HG02943 (cell line): Measurements from ENCODE around the gene CNKSR2.

ENCODE experiments used
- ATAC-seq: cut with Tn5 transposase; IDR thresholded peaks from one replicate; pipeline ENCODE4 v1.9.1; 2021; ENCODE audit warnings: mild to moderate bottlenecking, low read depth, moderate library complexity; ENCODE audit not compliant: unreplicated experiment

CNKSR2 gene

GRCh38 chrX:21586001-21586400 is 211.8 kb downstream of the CNKSR2 start:
- no peak for ATAC-seq

GRCh38 chrX:21590012-21590776 is 216.0 kb downstream of the CNKSR2 start:
- no peak for ATAC-seq

GRCh38 chrX:21606002-21606401 is 231.8 kb downstream of the CNKSR2 start:
- ATAC-seq = no peak

GRCh38 chrX:21610168-21610567 is 235.9 kb downstream of the CNKSR2 start:
- no peak for ATAC-seq

GRCh38 chrX:21612154-21612553 is 237.9 kb downstream of the CNKSR2 start:
- no peak for ATAC-seq

GRCh38 chrX:21616386-21616785 is 242.2 kb downstream of the CNKSR2 start:
- ATAC-seq = no peak

- ATAC-seq = no peak
These were observed 246.0 kb downstream of the CNKSR2 start for GRCh38 chrX:21620234-21620633.

- no peak for ATAC-seq
These were observed 249.7 kb downstream of the CNKSR2 start for GRCh38 chrX:21623778-21624501.

- no peak for ATAC-seq
These were observed 257.8 kb downstream of the CNKSR2 start for GRCh38 chrX:21632027-21632426.

GRCh38 chrX:21638311-21638710 is 264.1 kb downstream of the CNKSR2 start:
- ATAC-seq = no peak

- no peak for ATAC-seq
These were observed 265.6 kb downstream of the CNKSR2 start for GRCh38 chrX:21639775-21640174.

- no peak for ATAC-seq
These were observed 271.2 kb downstream of the CNKSR2 start for GRCh38 chrX:21645431-21645830.

- no peak for ATAC-seq
These were observed 271.7 kb downstream of the CNKSR2 start for GRCh38 chrX:21645886-21646285.

GRCh38 chrX:21655901-21656586 is 281.8 kb downstream of the CNKSR2 start:
- peak; percentile 33 for ATAC-seq

- peak; percentile 41 for ATAC-seq
These were observed 282.5 kb downstream of the CNKSR2 start for GRCh38 chrX:21656587-21657317.

GRCh38 chrX:21657318-21658151 is 283.3 kb downstream of the CNKSR2 start:
- ATAC-seq = no peak

- ATAC-seq = no peak
These were observed 284.0 kb downstream of the CNKSR2 start, which contains the start of gene KLHL34 for GRCh38 chrX:21658152-21658737. Gene KLHL34, minus strand, starts transcription at chrX:21658330. Its CDS starts 542 bp downstream, at chrX:21657788.

- no peak for ATAC-seq
These were observed 284.5 kb downstream of the CNKSR2 start for GRCh38 chrX:21658746-21659145.

GRCh38 chrX:21659320-21659719 is 285.1 kb downstream of the CNKSR2 start:
- ATAC-seq = no peak
